Osteoblast (primary cell): ENCODE data around the gene NGEF. TPM values are rescaled to one million over a fixed set of nuclear protein-coding genes. Genes with fewer than 3 reads are reported as not detected.

Source experiments
- DNase-seq: peaks from one replicate; pipeline ENCODE4 v3.0.0; 2011; ENCODE audit warnings: low spot score, mixed read lengths; ENCODE audit not compliant: insufficient read length; ENCODE audit errors: missing footprints
- H2AFZ ChIP-seq: 2 replicates; pipeline ENCODE4 v1.6.0; 2011; ENCODE audit warnings: mild to moderate bottlenecking, low read length
- H3K27ac ChIP-seq: 2 replicates; pipeline ENCODE4 v1.5.1; 2011; ENCODE audit warnings: mild to moderate bottlenecking, low read depth, low read length, moderate library complexity
- H3K27me3 ChIP-seq: 2 replicates; pipeline ENCODE4 v1.6.0; 2012; ENCODE audit warnings: mild to moderate bottlenecking, control low read depth, inconsistent platforms, low read length, moderate library complexity; ENCODE audit not compliant: insufficient read depth
- H3K36me3 ChIP-seq: 2 replicates; pipeline ENCODE4 v1.5.1; 2011; ENCODE audit warnings: mild to moderate bottlenecking, low read length, control low read depth, moderate library complexity; ENCODE audit not compliant: insufficient read depth
- H3K4me1 ChIP-seq: 2 replicates; pipeline ENCODE4 v1.5.1; 2011; ENCODE audit warnings: mild to moderate bottlenecking, low read length, control low read depth, moderate library complexity; ENCODE audit not compliant: insufficient read depth
- H3K4me2 ChIP-seq: 2 replicates; pipeline ENCODE4 v1.6.0; 2011; ENCODE audit warnings: mild to moderate bottlenecking, low read length; ENCODE audit not compliant: insufficient read depth
- H3K4me3 ChIP-seq: fragments of 200-600 bp; sonication (generic); 3 replicates; pipeline ENCODE4 v1.5.1; 2012; ENCODE audit warnings: mild to moderate bottlenecking, low read length, inconsistent platforms; ENCODE audit not compliant: insufficient read depth
- H3K79me2 ChIP-seq: 2 replicates; pipeline ENCODE4 v1.6.0; 2012; ENCODE audit warnings: mild to moderate bottlenecking, low read length, control low read depth, inconsistent platforms; ENCODE audit not compliant: insufficient read depth
- H3K9me3 ChIP-seq: 2 replicates; pipeline ENCODE4 v1.5.1; 2011; ENCODE audit warnings: low read depth, low read length, control low read depth
- H4K20me1 ChIP-seq: 2 replicates; pipeline ENCODE4 v1.6.0; 2012; ENCODE audit warnings: mild to moderate bottlenecking, low read length, control low read depth; ENCODE audit not compliant: insufficient read depth
- CTCF ChIP-seq: IDR thresholded peaks from 2 replicates; pipeline ENCODE4 v1.5.1; 2011; ENCODE audit warnings: mild to moderate bottlenecking, low read depth, low read length, moderate library complexity; ENCODE audit errors: extremely low read depth
- total RNA-seq: library from RNA; depleted of rRNA; stranded (reverse); fragments of >200 nt; gene quantifications from 2 replicates; pipeline ENCODE4 v1.2.3, GENCODE V29; 2012

The NGEF gene
- total RNA-seq, 1 donor: not detected

GRCh38 chr2:232979871-232980461 is 33.1 kb downstream of the NGEF start:
- Histone ChIP-seq H3K4me2 (peak overlapping the region; percentile 32), H3K4me1 (peaks cover 19% of the 10 kb centered on the region), H4K20me1 (no peaks in the 10 kb centered on the region), H3K27me3 (peaks cover 2% of the 10 kb centered on the region), H3K4me3 (no peak overlapping the region), H3K79me2 (no peaks in the 10 kb centered on the region), H3K36me3 (no peaks in the 10 kb centered on the region), H3K9me3 (no peaks in the 10 kb centered on the region), H2AFZ (no peak overlapping the region), H3K27ac (no peak overlapping the region)
- TF ChIP-seq CTCF: peak; percentile 27
- DNase-seq: peak; percentile 92

GRCh38 chr2:232977438-232977971 is 35.6 kb downstream of the NGEF start:
- Histone ChIP-seq H3K27ac (no peak overlapping the region), H4K20me1 (no peaks in the 10 kb centered on the region), H3K4me3 (no peak overlapping the region), H2AFZ (no peak overlapping the region), H3K4me2 (no peak overlapping the region), H3K79me2 (no peaks in the 10 kb centered on the region), H3K9me3 (no peaks in the 10 kb centered on the region), H3K4me1 (peaks cover 19% of the 10 kb centered on the region), H3K27me3 (peaks cover 4% of the 10 kb centered on the region), H3K36me3 (no peaks in the 10 kb centered on the region)
- no peak for DNase-seq
- no peak for TF ChIP-seq CTCF

- H3K27ac ChIP-seq: no peak overlapping the region
- H3K4me2 ChIP-seq: no peak overlapping the region
- H3K9me3 ChIP-seq: no peaks in the 10 kb centered on the region
- no peak for DNase-seq
- peaks cover 19% of the 10 kb centered on the region for H3K4me1 ChIP-seq
- H3K36me3 ChIP-seq: no peaks in the 10 kb centered on the region
- H2AFZ ChIP-seq: no peak overlapping the region
- H3K79me2 ChIP-seq: no peaks in the 10 kb centered on the region
- H3K27me3 ChIP-seq: peaks cover 4% of the 10 kb centered on the region
- no peak for TF ChIP-seq CTCF
- no peaks in the 10 kb centered on the region for H4K20me1 ChIP-seq
- H3K4me3 ChIP-seq: no peak overlapping the region
These were observed 36.2 kb downstream of the NGEF start for GRCh38 chr2:232976666-232977437.

GRCh38 chr2:232976176-232976575 is 36.9 kb downstream of the NGEF start:
- no peak for TF ChIP-seq CTCF
- no peaks in the 10 kb centered on the region for H3K9me3 ChIP-seq

More at GRCh38 chr2:232976176-232976575, 36.9 kb downstream of the NGEF start:
- Histone ChIP-seq H2AFZ (no peak overlapping the region), H4K20me1 (no peaks in the 10 kb centered on the region), H3K4me3 (no peak overlapping the region), H3K79me2 (no peaks in the 10 kb centered on the region), H3K4me2 (no peak overlapping the region), H3K27me3 (peaks cover 4% of the 10 kb centered on the region), H3K4me1 (peaks cover 19% of the 10 kb centered on the region), H3K36me3 (no peaks in the 10 kb centered on the region), H3K27ac (no peak overlapping the region)
- DNase-seq: no peak
